ENCODE data around the gene SF3B2. TPM values are rescaled to one million over a fixed set of nuclear protein-coding genes. Genes with fewer than 3 reads are reported as not detected.

The SF3B2 gene
- total and polyA plus RNA-seq, 8 donors, result 64.4 to 118 (median 83.3) TPM

DNA sequence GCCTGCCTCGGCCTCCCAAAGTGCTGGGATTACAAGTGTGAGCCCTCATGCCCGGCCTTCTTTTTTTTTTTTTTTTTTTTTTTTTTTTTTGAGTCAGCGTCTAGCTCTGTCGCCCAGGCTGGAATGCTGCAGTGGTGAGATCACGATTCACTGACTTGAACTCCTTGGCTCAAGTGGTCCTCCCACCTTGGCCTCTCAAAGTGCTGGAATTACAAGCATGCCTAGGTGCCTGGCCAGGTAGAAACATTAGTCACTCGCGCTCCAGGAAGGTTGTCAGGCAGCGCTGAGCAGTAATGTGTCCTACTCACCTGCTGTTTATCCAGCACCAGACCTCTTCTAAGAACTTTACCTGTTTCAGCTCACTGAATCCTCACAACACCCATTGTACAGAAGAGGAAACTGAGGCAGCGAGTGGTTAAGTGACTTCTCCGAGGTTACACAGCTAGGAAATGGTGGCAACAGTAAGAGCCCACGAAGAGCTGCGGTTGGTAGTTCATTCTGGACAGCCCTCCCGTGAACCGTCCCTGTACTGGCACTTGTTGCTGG, 40.9 kb upstream of the SF3B2 start:
- Histone ChIP-seq H3K4me1 (no peaks in the 10 kb centered on the region), H3K27me3 (peaks cover 0 to 4% (median 0%) of the 10 kb centered on the region in 4 donors), H3K4me3 (no peak overlapping the region), H3K36me3 (no peaks in the 10 kb centered on the region), H3K9me3 (no peaks in the 10 kb centered on the region), H3K27ac (peak overlapping the region in 1 of 4 donors; percentile 33)
- DNase-seq (peak in 2 of 6 donors; percentile 29 to 51), ATAC-seq (peak; percentile 49 to 83 (median 62)), FAIRE-seq (no peak)
- TF ChIP-seq, protein P1, sequence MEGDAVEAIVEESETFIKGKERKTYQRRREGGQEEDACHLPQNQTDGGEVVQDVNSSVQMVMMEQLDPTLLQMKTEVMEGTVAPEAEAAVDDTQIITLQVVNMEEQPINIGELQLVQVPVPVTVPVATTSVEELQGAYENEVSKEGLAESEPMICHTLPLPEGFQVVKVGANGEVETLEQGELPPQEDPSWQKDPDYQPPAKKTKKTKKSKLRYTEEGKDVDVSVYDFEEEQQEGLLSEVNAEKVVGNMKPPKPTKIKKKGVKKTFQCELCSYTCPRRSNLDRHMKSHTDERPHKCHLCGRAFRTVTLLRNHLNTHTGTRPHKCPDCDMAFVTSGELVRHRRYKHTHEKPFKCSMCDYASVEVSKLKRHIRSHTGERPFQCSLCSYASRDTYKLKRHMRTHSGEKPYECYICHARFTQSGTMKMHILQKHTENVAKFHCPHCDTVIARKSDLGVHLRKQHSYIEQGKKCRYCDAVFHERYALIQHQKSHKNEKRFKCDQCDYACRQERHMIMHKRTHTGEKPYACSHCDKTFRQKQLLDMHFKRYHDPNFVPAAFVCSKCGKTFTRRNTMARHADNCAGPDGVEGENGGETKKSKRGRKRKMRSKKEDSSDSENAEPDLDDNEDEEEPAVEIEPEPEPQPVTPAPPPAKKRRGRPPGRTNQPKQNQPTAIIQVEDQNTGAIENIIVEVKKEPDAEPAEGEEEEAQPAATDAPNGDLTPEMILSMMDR (IDR thresholded peaks at IDR 0.05), result no peak
- intact Hi-C loops (cut with DNase I), result no loop called here
- WGBS, 2 donors, result 28 to 43% methylated on average over 14 of the region's 14 CpGs

DNA sequence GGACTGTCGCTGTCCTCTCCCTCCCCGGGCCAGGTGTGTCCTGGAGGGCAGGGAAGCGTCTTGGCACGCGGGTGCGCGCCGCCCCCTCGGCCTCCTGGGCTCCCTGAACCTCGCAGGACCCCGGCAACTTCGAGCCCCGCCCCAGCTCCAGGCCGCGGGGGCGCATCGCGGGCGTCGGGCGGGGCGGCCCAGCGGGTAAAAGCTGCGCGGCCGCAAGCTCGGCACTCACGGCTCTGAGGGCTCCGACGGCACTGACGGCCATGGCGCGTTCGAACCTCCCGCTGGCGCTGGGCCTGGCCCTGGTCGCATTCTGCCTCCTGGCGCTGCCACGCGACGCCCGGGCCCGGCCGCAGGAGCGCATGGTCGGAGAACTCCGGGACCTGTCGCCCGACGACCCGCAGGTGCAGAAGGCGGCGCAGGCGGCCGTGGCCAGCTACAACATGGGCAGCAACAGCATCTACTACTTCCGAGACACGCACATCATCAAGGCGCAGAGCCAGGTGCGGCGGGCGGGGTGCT, 40.3 kb upstream of the SF3B2 start, which contains the start of gene CST6:
TSS of gene CST6 (plus strand) at position 224 of the 519 bp plus-strand sequence. CDS start at position 261, 37 bp downstream.
- peak within 1 kb of the TSS in 1 of 4 donors; percentile 33 for H3K27ac ChIP-seq
- no peak for FAIRE-seq
- intact Hi-C loops (cut with DNase I), result no loop called here
- H3K36me3 ChIP-seq, result no peaks in the 10 kb centered on the region
- DNase-seq, result peak in 1 of 6 donors; percentile 70
- peaks cover 0 to 4% (median 0%) of the 10 kb centered on the region in 4 donors for H3K27me3 ChIP-seq
- peak within 1 kb of the TSS in 1 of 4 donors; percentile 15 for H3K4me3 ChIP-seq
- H3K4me1 ChIP-seq, result no peaks in the 10 kb centered on the region
- TF ChIP-seq, protein P1 (IDR thresholded peaks at IDR 0.05), result no peak
- H3K9me3 ChIP-seq, result no peaks in the 10 kb centered on the region
- 6 to 8% methylated on average over 51 to 61 of the region's 61 CpGs for WGBS, 2 donors
- ATAC-seq, result peak; percentile 9 to 35 (median 24)

DNA sequence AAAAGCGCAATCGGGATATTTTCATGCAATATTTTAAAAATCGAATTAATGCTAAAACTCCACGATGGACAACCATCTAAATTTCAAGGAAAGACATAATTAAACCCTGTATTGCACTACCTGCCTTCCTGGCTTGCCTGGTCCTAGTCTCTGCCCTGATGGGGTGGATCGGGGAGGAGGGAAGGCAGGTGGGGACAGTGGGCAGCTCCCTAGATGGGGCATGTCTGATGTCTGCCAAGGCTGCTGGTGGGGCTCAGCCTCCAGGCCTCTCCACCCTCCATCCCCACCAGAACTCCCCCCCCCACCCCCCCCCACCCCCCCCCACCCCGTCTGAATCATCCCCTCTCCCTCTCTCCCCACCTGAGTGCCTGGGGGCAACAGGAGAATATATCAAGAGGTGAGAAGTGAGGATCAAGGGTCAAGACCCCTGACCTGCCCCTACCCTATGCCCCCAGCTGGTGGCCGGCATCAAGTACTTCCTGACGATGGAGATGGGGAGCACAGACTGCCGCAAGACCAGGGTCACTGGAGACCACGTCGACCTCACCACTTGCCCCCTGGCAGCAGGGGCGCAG, 39.7 kb upstream of the SF3B2 start:
- no peak overlapping the region for H3K27ac ChIP-seq
- FAIRE-seq (no peak), ATAC-seq (no peak), DNase-seq (peak in 1 of 6 donors; percentile 39)
- H3K27me3 ChIP-seq, result peaks cover 0 to 4% (median 0%) of the 10 kb centered on the region in 4 donors
- H3K9me3 ChIP-seq, result no peaks in the 10 kb centered on the region
- intact Hi-C loops (cut with DNase I), result no loop called here
- H3K4me1 ChIP-seq, result no peaks in the 10 kb centered on the region
- 51 to 55% methylated on average over 11 of the region's 12 CpGs for WGBS, 2 donors
- TF ChIP-seq, protein P1 (IDR thresholded peaks at IDR 0.05), result no peak
- H3K36me3 ChIP-seq, result no peaks in the 10 kb centered on the region
- no peak overlapping the region for H3K4me3 ChIP-seq

DNA sequence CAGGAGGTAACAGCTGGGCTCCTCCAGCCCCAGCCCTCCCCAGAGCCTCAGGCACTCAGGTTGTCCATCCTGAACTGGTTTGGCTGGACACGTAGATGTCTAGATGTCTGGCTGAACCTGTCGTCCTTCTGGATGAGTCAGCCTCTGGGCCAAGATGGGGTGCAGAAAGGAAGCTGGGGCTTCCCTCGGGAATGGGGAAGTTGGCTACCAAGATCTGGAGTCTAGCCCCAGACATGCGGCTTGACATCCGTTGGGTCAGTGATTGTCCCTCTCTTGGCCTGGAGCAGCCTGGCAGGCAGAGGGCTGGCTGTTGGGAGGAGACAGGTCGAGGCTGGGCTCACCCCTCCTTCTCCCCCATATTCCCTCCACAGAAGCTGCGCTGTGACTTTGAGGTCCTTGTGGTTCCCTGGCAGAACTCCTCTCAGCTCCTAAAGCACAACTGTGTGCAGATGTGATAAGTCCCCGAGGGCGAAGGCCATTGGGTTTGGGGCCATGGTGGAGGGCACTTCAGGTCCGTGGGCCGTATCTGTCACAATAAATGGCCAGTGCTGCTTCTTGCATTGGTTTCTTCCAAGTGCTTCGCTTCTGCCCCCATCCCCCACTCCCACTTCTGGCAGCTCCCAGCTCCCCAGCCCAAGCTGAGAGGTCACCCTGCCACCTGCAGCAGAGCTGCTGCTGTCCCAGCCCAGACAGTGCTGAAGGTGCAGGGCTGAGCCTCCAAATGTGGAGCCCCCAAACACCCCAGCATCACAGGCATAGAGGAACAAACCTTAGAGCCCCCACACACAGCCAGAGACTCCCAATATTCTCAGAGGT, 39.0 kb upstream of the SF3B2 start:
- intact Hi-C loops (cut with DNase I), result no loop called here
- Histone ChIP-seq H3K27ac (no peak overlapping the region), H3K4me1 (no peaks in the 10 kb centered on the region), H3K9me3 (no peaks in the 10 kb centered on the region), H3K27me3 (peaks cover 0 to 4% (median 0%) of the 10 kb centered on the region in 4 donors), H3K36me3 (no peaks in the 10 kb centered on the region), H3K4me3 (no peak overlapping the region)
- FAIRE-seq (no peak), ATAC-seq (peak in 1 of 4 donors; percentile 31), DNase-seq (peak in 1 of 6 donors; percentile 33)
- TF ChIP-seq, protein P1 (IDR thresholded peaks at IDR 0.05), result no peak
- WGBS, 2 donors, result 53% methylated on average over 12 of the region's 12 CpGs
